HG02571 (cell line): ENCODE data around the gene PROK1.
A peak's percentile ranks its signal among the peaks of the same experiment; 100 is the strongest.
"Not testable (repeated sequence)": the region's sequence is repeated elsewhere in the genome, so short reads cannot be mapped to it uniquely, and the experiment has no call there.

ENCODE experiments used
- ATAC-seq: cut with Tn5 transposase; IDR thresholded peaks from one replicate; pipeline ENCODE4 v1.9.1; 2021; ENCODE audit warnings: mild to moderate bottlenecking, moderate library complexity; ENCODE audit not compliant: unreplicated experiment

The PROK1 gene, protein sequence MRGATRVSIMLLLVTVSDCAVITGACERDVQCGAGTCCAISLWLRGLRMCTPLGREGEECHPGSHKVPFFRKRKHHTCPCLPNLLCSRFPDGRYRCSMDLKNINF

GRCh38 chr1:110450929-110451328 is at the start of gene PROK1:
Gene PROK1 (plus strand): TSS chr1:110451149. CDS start chr1:110451217, 68 bp downstream.
- no peak for ATAC-seq

DNA sequence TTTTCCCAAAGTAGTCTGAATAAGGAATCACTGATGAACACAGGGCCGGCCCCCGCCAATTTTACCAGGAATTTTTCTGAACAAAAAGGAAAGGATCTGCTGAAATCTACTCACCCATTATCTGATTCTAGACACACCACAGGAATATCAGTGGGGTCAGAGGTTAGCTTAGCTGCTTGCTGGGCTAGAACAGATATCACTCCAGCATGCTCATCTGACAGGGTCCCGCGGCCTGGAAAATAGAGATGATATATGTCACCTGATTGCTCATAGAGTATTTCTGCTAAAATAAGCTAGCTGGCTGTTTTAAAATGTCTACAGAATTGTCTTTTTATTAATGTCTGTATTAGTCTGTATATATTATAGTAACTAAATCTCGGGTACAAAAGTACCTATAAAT is 47.1 kb upstream of the PROK1 start:
- ATAC-seq, result no peak

- ATAC-seq, result no peak
Observed at GRCh38 chr1:110404401-110404800, 46.5 kb upstream of the PROK1 start.

DNA sequence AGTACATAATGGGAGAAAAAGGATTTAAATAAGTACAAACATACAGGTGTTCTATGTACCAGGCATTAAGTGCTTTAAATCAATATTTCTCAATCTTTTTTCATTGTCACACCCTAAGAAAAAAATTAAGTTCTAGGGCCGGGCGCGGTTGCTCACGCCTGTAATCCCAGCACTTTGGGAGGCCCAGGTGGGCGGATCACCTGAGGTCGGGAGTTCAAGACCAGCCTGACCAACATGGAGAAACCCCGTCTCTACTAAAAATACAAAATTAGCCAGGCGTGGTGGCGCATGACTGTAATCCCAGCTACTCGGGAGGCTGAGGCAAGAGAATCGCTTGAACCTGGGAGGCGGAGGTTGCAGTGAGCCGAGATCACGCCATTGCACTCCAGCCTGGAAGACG is 44.5 kb upstream of the PROK1 start:
- not testable (repeated sequence) for ATAC-seq

DNA sequence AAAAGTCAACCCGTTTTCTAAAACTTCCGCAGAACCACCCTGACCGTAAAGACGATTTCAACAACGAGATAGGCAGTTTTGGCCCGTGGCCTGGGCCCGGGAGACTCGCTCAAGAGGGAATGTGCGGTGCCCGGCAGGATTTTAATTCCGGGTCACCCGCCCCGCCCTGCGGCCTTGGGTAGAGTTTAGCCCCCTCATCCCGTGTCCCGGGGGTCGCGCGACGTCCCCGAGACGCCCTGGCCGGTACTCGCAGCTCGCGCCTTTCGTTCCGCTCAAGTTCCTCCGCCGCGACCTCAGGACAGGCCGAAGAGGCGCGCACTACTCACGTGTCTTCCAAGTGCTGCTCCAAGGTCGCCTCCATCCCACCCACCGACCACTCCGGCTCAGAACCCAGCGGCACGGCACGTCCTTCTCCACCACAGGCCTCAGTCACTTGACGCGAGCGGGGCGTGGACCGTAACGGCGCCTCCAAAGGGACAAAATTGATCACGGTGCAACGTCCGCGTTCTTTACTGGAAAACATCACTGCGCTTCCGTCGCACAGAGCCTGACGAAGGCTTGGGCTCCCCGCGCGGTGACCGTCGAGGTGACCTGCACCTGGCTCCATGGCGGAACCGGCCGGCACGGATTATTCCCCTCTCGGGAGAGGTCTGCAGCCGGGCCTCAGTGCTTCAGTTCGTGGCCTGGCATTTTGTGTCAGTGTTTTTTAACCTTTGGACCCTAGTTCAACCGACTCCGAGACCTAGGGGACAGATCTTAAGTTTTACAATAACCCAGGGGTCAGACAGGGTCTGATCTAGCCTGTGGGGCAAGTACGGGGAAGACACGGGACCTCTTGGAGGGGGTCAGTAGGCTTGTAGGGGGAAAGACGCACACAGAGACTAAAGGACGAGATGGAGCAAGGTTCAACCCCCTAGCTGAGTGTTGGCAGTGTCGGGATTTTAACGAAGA is 43.4 kb upstream of the PROK1 start, which contains the start of gene LAMTOR5:
LAMTOR5 (minus strand) TSS at position 435 of the 951 bp plus-strand sequence; CDS start at position 361, 74 bp downstream.
- peak; percentile 82 for ATAC-seq

DNA sequence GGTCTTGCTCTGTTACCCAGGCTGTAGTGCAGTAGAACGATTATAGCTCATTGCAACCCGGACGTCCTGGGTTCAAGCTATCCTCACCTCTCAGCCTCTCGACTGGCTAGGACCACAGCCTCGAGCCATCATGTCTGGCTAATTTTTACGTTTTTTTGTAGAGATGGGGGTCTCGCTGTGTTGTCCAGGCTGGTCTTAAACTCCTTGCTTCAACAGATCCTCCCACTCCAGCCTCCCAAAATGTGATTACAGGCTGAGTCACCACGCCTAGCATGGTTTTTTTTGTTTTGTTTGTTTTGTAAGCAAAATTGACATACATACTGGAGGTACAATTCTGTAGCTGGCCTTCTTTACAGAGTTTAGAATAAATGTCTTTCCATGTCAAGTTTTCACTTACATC is 42.5 kb upstream of the PROK1 start:
- no peak for ATAC-seq

- no peak for ATAC-seq
Observed at GRCh38 chr1:110409316-110409715, 41.6 kb upstream of the PROK1 start.

DNA sequence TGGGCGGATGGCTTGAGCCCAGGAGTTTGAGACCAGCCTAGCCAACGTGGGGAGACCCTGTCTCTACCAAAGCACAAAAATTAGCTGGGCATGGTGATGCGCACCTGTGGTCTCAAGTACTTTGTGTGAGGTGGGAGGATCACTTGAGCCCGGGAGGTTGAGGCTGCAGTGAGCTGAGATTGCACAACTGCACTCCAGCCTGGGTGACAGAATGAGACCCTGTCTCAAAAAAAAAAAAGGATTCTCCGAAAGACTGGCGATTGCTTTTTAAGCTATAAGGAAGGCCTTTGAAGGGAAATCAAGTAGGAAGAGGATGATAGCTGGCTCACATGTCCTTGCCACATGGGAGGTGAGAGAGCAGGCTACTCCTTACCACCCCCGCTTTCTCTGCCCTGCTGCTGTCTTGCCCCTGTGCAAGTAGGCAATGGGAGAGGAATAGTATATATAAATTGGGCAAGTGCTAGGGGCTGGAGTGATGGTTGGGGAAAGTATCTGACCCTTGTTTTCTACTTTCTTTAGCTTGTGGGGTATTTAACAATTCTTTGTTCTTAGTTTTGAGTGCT is 39.7 kb upstream of the PROK1 start:
- no peak for ATAC-seq

GRCh38 chr1:110412576-110412975 is 38.4 kb upstream of the PROK1 start:
- no peak for ATAC-seq

- ATAC-seq, result not testable (repeated sequence)
Observed at GRCh38 chr1:110413045-110413444, 37.9 kb upstream of the PROK1 start.

DNA sequence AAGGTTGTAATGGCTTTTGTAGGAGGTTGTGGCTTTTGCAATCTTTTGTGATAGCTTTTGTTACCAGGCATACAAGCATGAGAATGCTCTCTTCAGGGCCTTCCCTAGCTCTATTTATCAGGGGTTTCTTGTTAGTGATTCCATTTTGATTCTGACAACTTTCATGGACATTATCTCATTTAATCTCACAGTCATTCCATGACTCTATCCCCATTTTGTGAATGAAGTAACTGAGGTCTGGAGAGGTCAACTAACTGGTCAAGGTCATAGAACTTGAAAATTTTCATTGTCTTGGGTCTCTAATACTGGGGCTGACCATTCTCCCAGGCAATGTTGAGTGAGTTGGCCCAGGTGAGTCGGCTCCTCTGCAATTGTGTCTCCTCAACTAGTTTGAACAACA is 32.2 kb upstream of the PROK1 start:
- ATAC-seq, result no peak

DNA sequence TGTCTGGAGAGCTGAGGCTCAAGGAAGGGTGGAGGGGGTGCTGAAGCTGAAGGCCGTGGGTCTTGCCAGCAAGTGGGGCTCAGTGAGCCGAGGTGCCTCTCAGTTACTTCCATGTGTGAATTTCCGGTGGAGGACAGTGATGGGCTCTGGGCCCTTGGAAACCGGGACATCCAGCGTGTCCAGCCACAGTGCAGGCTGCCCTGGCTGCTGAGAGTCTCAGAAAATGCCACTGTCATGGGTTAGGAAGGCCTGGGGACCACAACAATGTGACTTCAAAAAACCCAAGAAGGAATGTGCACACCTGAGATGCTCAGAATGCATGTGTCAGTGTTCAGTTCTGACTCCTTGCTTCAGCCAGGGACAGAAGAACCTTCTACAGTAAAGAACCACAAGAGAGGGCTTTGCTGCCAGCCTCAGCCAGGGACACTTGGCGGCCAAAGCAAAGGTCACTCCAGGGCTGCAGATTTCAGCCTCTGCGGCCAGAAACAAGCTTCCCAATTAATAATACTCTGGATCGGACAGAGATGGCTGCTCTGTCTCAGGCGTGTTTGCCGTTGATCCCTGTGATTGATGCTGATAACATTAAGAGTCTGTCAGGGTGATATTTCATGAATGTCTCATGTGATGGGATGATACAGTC is 30.8 kb upstream of the PROK1 start:
- no peak for ATAC-seq

- ATAC-seq, result no peak
Observed at GRCh38 chr1:110420874-110421793, 29.8 kb upstream of the PROK1 start.

GRCh38 chr1:110424699-110425611 is 26.0 kb upstream of the PROK1 start:
- ATAC-seq, result no peak

DNA sequence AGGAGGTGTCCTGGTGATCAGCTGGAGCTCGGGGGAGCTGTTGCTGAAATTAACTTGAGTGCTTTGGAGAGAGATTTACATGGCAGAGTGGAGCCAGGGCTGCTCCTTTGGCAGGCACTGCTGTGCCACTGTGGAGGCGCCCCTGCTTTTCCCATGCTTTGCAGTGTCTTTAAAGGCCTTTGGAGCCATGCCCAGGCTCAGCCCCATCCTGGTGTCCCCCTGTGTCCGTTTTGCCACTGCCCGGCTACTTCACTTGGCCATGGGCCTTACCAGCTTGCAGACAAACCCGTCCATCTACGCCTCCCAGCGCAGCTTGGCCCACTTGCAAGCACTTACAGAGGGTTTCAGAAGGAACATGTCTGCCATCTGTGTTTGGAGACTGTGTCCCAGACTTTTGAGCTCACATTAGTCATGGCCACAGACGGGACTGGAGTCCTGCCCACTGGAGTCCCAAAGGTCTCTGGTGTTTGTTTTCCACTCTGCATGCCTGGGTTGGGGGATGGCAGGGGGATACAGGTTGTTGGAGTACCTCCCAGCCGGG is 25.3 kb upstream of the PROK1 start:
- no peak for ATAC-seq

DNA sequence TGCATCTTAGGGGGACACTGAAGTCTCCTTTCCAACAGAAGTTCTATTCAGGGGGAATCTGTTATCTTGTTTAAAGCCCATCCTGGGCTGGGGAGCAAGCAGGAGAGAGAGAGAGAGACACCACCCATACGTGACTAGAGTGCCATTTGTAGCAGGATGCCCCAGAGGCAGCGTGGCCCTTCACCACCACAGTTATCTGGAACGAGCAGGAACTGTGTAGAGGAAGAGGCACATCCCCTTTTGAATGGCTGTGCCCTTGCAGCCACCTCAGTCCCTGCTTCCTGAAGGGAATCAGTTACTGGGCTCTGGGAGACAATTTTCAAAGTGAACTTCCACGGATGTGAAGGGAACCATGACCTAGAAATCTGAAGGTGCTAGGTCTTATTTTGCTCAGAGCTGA is 24.1 kb upstream of the PROK1 start:
- no peak for ATAC-seq

- ATAC-seq, result no peak
Observed at GRCh38 chr1:110428946-110429345, 22.0 kb upstream of the PROK1 start.

DNA sequence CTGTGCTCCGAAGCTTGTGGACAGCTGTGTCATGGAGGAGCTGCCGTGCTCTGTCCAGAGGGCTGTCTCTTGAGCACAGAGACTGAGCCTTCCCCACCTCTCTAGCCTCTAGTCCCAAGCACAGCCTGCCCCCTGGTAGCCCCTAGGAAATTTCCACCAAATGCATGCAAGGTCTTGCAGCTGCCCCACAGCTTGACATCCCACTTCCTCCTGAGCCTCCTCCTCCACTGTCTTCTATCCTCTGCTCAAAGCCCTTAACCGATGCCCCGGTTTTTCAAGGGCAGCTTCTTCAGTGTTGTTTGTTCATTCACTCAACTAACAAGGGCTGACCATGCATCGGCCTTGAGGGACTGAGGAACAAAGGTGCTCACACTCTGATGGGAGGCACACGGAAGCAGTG is 20.6 kb upstream of the PROK1 start:
- ATAC-seq, result no peak

DNA sequence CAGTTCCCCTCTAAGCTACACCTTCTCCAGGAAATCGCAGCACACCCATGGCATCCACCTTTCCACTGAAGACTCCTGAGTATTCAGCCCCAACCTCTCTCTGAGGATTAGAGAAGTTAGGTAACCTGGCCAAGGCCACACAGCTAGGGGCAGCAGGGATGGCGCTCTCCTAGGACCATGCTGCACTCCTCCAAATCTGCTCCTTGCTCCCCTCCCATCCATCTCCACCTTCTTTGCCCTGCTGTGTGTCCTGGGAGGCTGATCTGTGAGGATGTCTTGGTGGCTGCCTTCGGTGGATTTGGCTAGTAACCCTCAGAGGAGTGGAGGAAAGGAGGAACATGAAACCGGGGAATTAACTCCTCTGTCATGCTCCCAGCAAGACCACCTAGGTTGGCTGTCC is 20.0 kb upstream of the PROK1 start:
- no peak for ATAC-seq
